NT2/D1 (cell line): ENCODE results near the gene TMPRSS15.

Experiments
- DNase-seq: peaks from one replicate; pipeline ENCODE4 v3.0.0-alpha.2; 2011; ENCODE audit warnings: low read depth, low spot score
- H3K27me3 ChIP-seq: 2 replicates; pipeline ENCODE4 v1.6.0; 2011; ENCODE audit warnings: mild to moderate bottlenecking; ENCODE audit not compliant: insufficient read length, insufficient read depth
- H3K36me3 ChIP-seq: 2 replicates; pipeline ENCODE4 v1.6.1; 2011; ENCODE audit warnings: mild to moderate bottlenecking, low read length, mixed read lengths; ENCODE audit not compliant: insufficient read depth, insufficient read length
- H3K4me1 ChIP-seq: 2 replicates; pipeline ENCODE4 v1.5.1; 2011; ENCODE audit not compliant: insufficient read depth, insufficient read length
- H3K4me3 ChIP-seq: 2 replicates; pipeline ENCODE4 v1.5.1; 2011; ENCODE audit warnings: low read depth; ENCODE audit not compliant: insufficient read length
- H3K9ac ChIP-seq: 2 replicates; pipeline ENCODE4 v1.6.0; 2011; ENCODE audit warnings: low read depth; ENCODE audit not compliant: insufficient read length
- H3K9me3 ChIP-seq: 2 replicates; pipeline ENCODE4 v1.5.1; 2011; ENCODE audit warnings: mild to moderate bottlenecking, low read length; ENCODE audit not compliant: insufficient read depth
- SUZ12 ChIP-seq: IDR thresholded peaks from 2 replicates; pipeline ENCODE4 v1.6.1; 2011; ENCODE audit not compliant: insufficient read length, insufficient read depth; ENCODE audit errors: extremely low read depth
- YY1 ChIP-seq: IDR thresholded peaks from 2 replicates; pipeline ENCODE4 v1.6.1; 2011; ENCODE audit not compliant: insufficient read length, insufficient read depth
- ZNF274 ChIP-seq: IDR thresholded peaks from 2 replicates; pipeline ENCODE4 v1.6.1; 2011; ENCODE audit warnings: mild to moderate bottlenecking, low read depth, low read length

The TMPRSS15 gene

GRCh38 chr21:18403735-18404450, at the start of gene TMPRSS15:
TSS of gene TMPRSS15 (minus strand) at chr21:18403785. CDS start at chr21:18403622, 163 bp downstream.
- no peak within 1 kb of the TSS for H3K9ac ChIP-seq
- TF ChIP-seq ZNF274 (no peak), SUZ12 (no peak), YY1 (no peak)

GRCh38 chr21:18451670-18452069, 48.1 kb upstream of the TMPRSS15 start:
- Histone ChIP-seq H3K27me3 (no peaks in the 10 kb centered on the region), H3K36me3 (no peaks in the 10 kb centered on the region), H3K4me3 (no peak overlapping the region), H3K9ac (no peak overlapping the region), H3K9me3 (no peaks in the 10 kb centered on the region), H3K4me1 (no peaks in the 10 kb centered on the region)
- no peak for DNase-seq
- TF ChIP-seq YY1 (no peak), ZNF274 (no peak), SUZ12 (no peak)

More at GRCh38 chr21:18403735-18404450, at the start of gene TMPRSS15:
- Histone ChIP-seq H3K9me3 (peaks cover 8% of the 10 kb centered on the region), H3K4me1 (no peaks in the 10 kb centered on the region), H3K27me3 (no peaks in the 10 kb centered on the region), H3K4me3 (no peak within 1 kb of the TSS), H3K36me3 (no peaks in the 10 kb centered on the region)
- DNase-seq, result no peak

- no peaks in the 10 kb centered on the region for H3K9me3 ChIP-seq
- H3K9ac ChIP-seq, result no peak overlapping the region
- TF ChIP-seq YY1, result no peak
- no peak for TF ChIP-seq ZNF274
- TF ChIP-seq SUZ12, result no peak
- H3K4me1 ChIP-seq, result no peaks in the 10 kb centered on the region
- no peaks in the 10 kb centered on the region for H3K27me3 ChIP-seq
- H3K4me3 ChIP-seq, result no peak overlapping the region
- no peaks in the 10 kb centered on the region for H3K36me3 ChIP-seq
- DNase-seq, result no peak
Measured at GRCh38 chr21:18449605-18450550, 46.3 kb upstream of the TMPRSS15 start.

- Histone ChIP-seq H3K4me3 (no peak overlapping the region), H3K27me3 (no peaks in the 10 kb centered on the region), H3K36me3 (no peaks in the 10 kb centered on the region), H3K9me3 (no peaks in the 10 kb centered on the region; the same call in 1 of the 2 replicates), H3K9ac (no peak overlapping the region), H3K4me1 (no peaks in the 10 kb centered on the region)
- no peak for DNase-seq
- TF ChIP-seq ZNF274, result no peak
- TF ChIP-seq YY1, result no peak
- no peak for TF ChIP-seq SUZ12
Measured at GRCh38 chr21:18443701-18444100, 40.1 kb upstream of the TMPRSS15 start.

GRCh38 chr21:18443085-18443484, 39.5 kb upstream of the TMPRSS15 start:
- Histone ChIP-seq H3K9ac (no peak overlapping the region), H3K4me3 (no peak overlapping the region), H3K9me3 (no peaks in the 10 kb centered on the region; the same call in 1 of the 2 replicates), H3K27me3 (no peaks in the 10 kb centered on the region), H3K36me3 (no peaks in the 10 kb centered on the region), H3K4me1 (no peaks in the 10 kb centered on the region)
- TF ChIP-seq ZNF274 (no peak), SUZ12 (no peak), YY1 (no peak)
- DNase-seq, result no peak

- Histone ChIP-seq H3K36me3 (no peaks in the 10 kb centered on the region), H3K27me3 (no peaks in the 10 kb centered on the region), H3K4me1 (no peaks in the 10 kb centered on the region), H3K9me3 (peaks cover 15% of the 10 kb centered on the region; the same call in 1 of the 2 replicates), H3K4me3 (no peak overlapping the region), H3K9ac (no peak overlapping the region)
- DNase-seq, result no peak
- TF ChIP-seq SUZ12 (no peak), ZNF274 (no peak), YY1 (no peak)
Measured at GRCh38 chr21:18430341-18430740, 26.8 kb upstream of the TMPRSS15 start.

- Histone ChIP-seq H3K9ac (no peak overlapping the region), H3K27me3 (no peaks in the 10 kb centered on the region), H3K4me1 (no peaks in the 10 kb centered on the region), H3K4me3 (no peak overlapping the region), H3K9me3 (peaks cover 10% of the 10 kb centered on the region; the same call in 1 of the 2 replicates), H3K36me3 (no peaks in the 10 kb centered on the region)
- DNase-seq, result no peak
- TF ChIP-seq ZNF274, result no peak
- no peak for TF ChIP-seq YY1
- TF ChIP-seq SUZ12, result no peak
Measured at GRCh38 chr21:18424276-18424675, 20.7 kb upstream of the TMPRSS15 start.
